GM19023 (cell line): ENCODE data around the gene DNAI1.
A peak's percentile ranks its signal among the peaks of the same experiment; 100 is the strongest.

Source experiments
- ATAC-seq: cut with Tn5 transposase; IDR thresholded peaks from one replicate; pipeline ENCODE4 v1.9.1; 2021; ENCODE audit warnings: mild to moderate bottlenecking, moderate library complexity; ENCODE audit not compliant: unreplicated experiment

The DNAI1 gene

GRCh38 chr9:34510497-34511468 lies 52.2 kb downstream of the DNAI1 start:
- ATAC-seq = no peak

GRCh38 chr9:34512131-34513078 lies 53.8 kb downstream of the DNAI1 start:
- no peak for ATAC-seq

GRCh38 chr9:34513567-34514214 lies 55.1 kb downstream of the DNAI1 start:
- ATAC-seq = no peak

- no peak for ATAC-seq
Observed at GRCh38 chr9:34514401-34514800, 55.8 kb downstream of the DNAI1 start.

- ATAC-seq = no peak
Observed at GRCh38 chr9:34514816-34515215, 56.2 kb downstream of the DNAI1 start.

GRCh38 chr9:34515959-34516358 lies 57.4 kb downstream of the DNAI1 start:
- no peak for ATAC-seq

GRCh38 chr9:34517185-34517584 lies 58.6 kb downstream of the DNAI1 start:
- no peak for ATAC-seq

GRCh38 chr9:34518110-34518616 lies 59.6 kb downstream of the DNAI1 start:
- ATAC-seq = no peak

- no peak for ATAC-seq
Observed at GRCh38 chr9:34518896-34519295, 60.3 kb downstream of the DNAI1 start.

- no peak for ATAC-seq
Observed at GRCh38 chr9:34519321-34520020, 60.9 kb downstream of the DNAI1 start.

GRCh38 chr9:34520096-34520495 lies 61.5 kb downstream of the DNAI1 start:
- no peak for ATAC-seq

- no peak for ATAC-seq
Observed at GRCh38 chr9:34520505-34521385, 62.1 kb downstream of the DNAI1 start.

- ATAC-seq = no peak
Observed at GRCh38 chr9:34521406-34522045, 62.9 kb downstream of the DNAI1 start.

GRCh38 chr9:34522091-34522887 lies 63.7 kb downstream of the DNAI1 start:
- no peak for ATAC-seq

- peak; percentile 81 for ATAC-seq
Observed at GRCh38 chr9:34522971-34523797, 64.6 kb downstream of the DNAI1 start, which contains the start of gene ENHO. Gene ENHO, minus strand, starts transcription at chr9:34522990. Its CDS starts 1,295 bp downstream, at chr9:34521695.

- ATAC-seq = no peak
Observed at GRCh38 chr9:34524349-34524748, 65.7 kb downstream of the DNAI1 start.

GRCh38 chr9:34526026-34526425 lies 67.4 kb downstream of the DNAI1 start:
- ATAC-seq = no peak
